HepG2 (cell line): Measurements from ENCODE around the gene ZCCHC8. TPM values are rescaled to one million over a fixed set of nuclear protein-coding genes. Genes with fewer than 3 reads are reported as not detected.

Experiments used
- DR1 ChIP-seq: sonication (generic); formaldehyde crosslinking; IDR thresholded peaks from 2 replicates; pipeline ENCODE4 v1.8.0; 2021; ENCODE audit warnings: mild to moderate bottlenecking, missing genetic modification reagents, inconsistent platforms
- ELF3 ChIP-seq: IDR thresholded peaks from 2 replicates; pipeline ENCODE4 v1.6.1; 2016; ENCODE audit warnings: missing genetic modification reagents, missing compliant biosample characterization
- GATAD2A ChIP-seq: IDR thresholded peaks from 2 replicates; pipeline ENCODE4 v1.6.1; 2016
- GMEB1 ChIP-seq: sonication (generic); formaldehyde crosslinking; IDR thresholded peaks from 2 replicates; pipeline ENCODE4 v1.5.1; 2020; ENCODE audit warnings: missing genetic modification reagents, mild to moderate bottlenecking, borderline replicate concordance
- MIER2 ChIP-seq: IDR thresholded peaks from 2 replicates; pipeline ENCODE4 v1.6.1; 2016; ENCODE audit warnings: missing biosample characterization, missing genetic modification reagents
- POLR2G ChIP-seq: fragments of 200-400 bp; formaldehyde crosslinking; IDR thresholded peaks from 2 replicates; pipeline ENCODE4 v1.6.1; 2018; ENCODE audit warnings: mild to moderate bottlenecking, low read depth, low read length, moderate library complexity
- SIX1 ChIP-seq: sonication (generic); formaldehyde crosslinking; IDR thresholded peaks from 2 replicates; pipeline ENCODE4 v1.4.0; 2020; ENCODE audit warnings: missing genetic modification reagents, borderline replicate concordance
- SMAD1 ChIP-seq: sonication (generic); formaldehyde crosslinking; IDR thresholded peaks from 2 replicates; pipeline ENCODE4 v1.4.0; 2020; ENCODE audit warnings: missing genetic modification reagents, low read depth, mild to moderate bottlenecking, borderline replicate concordance
- THYN1 ChIP-seq: sonication (generic); formaldehyde crosslinking; IDR thresholded peaks from 2 replicates; pipeline ENCODE4 v1.8.1; 2023; ENCODE audit warnings: low read depth, mild to moderate bottlenecking, moderate library complexity, missing genetic modification reagents, borderline replicate concordance
- ZFP90 ChIP-seq: sonication (generic); formaldehyde crosslinking; IDR thresholded peaks from 2 replicates; pipeline ENCODE4 v1.8.0; 2022; ENCODE audit warnings: missing genetic modification reagents, mild to moderate bottlenecking, inconsistent platforms, borderline replicate concordance
- ZNF816 ChIP-seq: sonication (generic); formaldehyde crosslinking; IDR thresholded peaks from 2 replicates; pipeline ENCODE4 v1.8.0; 2022; ENCODE audit warnings: missing genetic modification reagents, mild to moderate bottlenecking, borderline replicate concordance
- ZNF878 ChIP-seq: sonication (generic); formaldehyde crosslinking; IDR thresholded peaks from 2 replicates; pipeline ENCODE4 v1.8.1; 2023; ENCODE audit warnings: mild to moderate bottlenecking, missing genetic modification reagents, moderate library complexity
- polyA plus RNA-seq, 8 experiments: library from polyadenylated mRNA; depleted of rRNA in 3 of 8; stranded (reverse) in 7 of 8; unstranded in 1 of 8; fragments of >200 nt; fragmentation: Illumina TruSeq in 4 of 8; extraction: Trizol in 4 of 8; gene quantifications; 2 replicates each; pipeline versions ENCODE4 v1.2.1 to v1.2.3, GENCODE V29; 2011 to 2016; ENCODE audit warnings: low read depth in 4 of 8, missing spikeins in 1 of 8, mixed read lengths in 1 of 8; ENCODE audit not compliant: insufficient read depth in 1 of 8
- total RNA-seq, 5 experiments: library from RNA; depleted of rRNA; stranded (reverse); fragments of >200 nt; fragmentation: Illumina TruSeq; extraction: Trizol; gene quantifications; 2 replicates each; pipeline ENCODE4 v1.2.3, GENCODE V29; 2016; ENCODE audit warnings: low read depth in 1 of 5
- TF ChIP-seq, protein P1 (sequence below): sonication (generic); formaldehyde crosslinking; IDR thresholded peaks from 2 replicates; pipeline ENCODE4 v1.5.1; 2020; ENCODE audit warnings: mild to moderate bottlenecking, missing genetic modification reagents, moderate library complexity
- TF ChIP-seq, protein P2 (sequence below): IDR thresholded peaks from 2 replicates; pipeline ENCODE4 v1.6.1; 2016; ENCODE audit warnings: control low read depth
- TF ChIP-seq, protein P3 (sequence below): sonication (generic); formaldehyde crosslinking; IDR thresholded peaks from 2 replicates; pipeline ENCODE4 v1.4.0; 2020; ENCODE audit warnings: missing genetic modification reagents, borderline replicate concordance
- TF ChIP-seq, protein P4 (sequence below): IDR thresholded peaks from 2 replicates; pipeline ENCODE4 v1.6.1; 2012; ENCODE audit warnings: inconsistent platforms

Gene ZCCHC8
- total and polyA plus RNA-seq, 2 of the 13 experiments (the other 11 are each of a cell fraction or from before 2014, with no cell fraction given) = 18.6 to 20.9 TPM

- TF ChIP-seq GMEB1 (CRISPR knock-in tag) = 0 out of 2 replicates have a peak, but pooled peaks have one; percentile 7
- no peak for TF ChIP-seq THYN1 (CRISPR knock-in tag)
- TF ChIP-seq, protein P1, sequence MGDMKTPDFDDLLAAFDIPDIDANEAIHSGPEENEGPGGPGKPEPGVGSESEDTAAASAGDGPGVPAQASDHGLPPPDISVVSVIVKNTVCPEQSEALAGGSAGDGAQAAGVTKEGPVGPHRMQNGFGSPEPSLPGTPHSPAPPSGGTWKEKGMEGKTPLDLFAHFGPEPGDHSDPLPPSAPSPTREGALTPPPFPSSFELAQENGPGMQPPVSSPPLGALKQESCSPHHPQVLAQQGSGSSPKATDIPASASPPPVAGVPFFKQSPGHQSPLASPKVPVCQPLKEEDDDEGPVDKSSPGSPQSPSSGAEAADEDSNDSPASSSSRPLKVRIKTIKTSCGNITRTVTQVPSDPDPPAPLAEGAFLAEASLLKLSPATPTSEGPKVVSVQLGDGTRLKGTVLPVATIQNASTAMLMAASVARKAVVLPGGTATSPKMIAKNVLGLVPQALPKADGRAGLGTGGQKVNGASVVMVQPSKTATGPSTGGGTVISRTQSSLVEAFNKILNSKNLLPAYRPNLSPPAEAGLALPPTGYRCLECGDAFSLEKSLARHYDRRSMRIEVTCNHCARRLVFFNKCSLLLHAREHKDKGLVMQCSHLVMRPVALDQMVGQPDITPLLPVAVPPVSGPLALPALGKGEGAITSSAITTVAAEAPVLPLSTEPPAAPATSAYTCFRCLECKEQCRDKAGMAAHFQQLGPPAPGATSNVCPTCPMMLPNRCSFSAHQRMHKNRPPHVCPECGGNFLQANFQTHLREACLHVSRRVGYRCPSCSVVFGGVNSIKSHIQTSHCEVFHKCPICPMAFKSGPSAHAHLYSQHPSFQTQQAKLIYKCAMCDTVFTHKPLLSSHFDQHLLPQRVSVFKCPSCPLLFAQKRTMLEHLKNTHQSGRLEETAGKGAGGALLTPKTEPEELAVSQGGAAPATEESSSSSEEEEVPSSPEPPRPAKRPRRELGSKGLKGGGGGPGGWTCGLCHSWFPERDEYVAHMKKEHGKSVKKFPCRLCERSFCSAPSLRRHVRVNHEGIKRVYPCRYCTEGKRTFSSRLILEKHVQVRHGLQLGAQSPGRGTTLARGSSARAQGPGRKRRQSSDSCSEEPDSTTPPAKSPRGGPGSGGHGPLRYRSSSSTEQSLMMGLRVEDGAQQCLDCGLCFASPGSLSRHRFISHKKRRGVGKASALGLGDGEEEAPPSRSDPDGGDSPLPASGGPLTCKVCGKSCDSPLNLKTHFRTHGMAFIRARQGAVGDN (CRISPR knock-in tag) = peak; percentile 46
- 0 out of 2 replicates have a peak, but pooled peaks have one; percentile 3 for TF ChIP-seq GATAD2A (CRISPR knock-in tag)
- TF ChIP-seq, protein P2, sequence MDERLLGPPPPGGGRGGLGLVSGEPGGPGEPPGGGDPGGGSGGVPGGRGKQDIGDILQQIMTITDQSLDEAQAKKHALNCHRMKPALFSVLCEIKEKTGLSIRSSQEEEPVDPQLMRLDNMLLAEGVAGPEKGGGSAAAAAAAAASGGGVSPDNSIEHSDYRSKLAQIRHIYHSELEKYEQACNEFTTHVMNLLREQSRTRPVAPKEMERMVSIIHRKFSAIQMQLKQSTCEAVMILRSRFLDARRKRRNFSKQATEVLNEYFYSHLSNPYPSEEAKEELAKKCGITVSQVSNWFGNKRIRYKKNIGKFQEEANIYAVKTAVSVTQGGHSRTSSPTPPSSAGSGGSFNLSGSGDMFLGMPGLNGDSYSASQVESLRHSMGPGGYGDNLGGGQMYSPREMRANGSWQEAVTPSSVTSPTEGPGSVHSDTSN (CRISPR knock-in tag) = peak; percentile 55; the same call in 1 of the 2 replicates
- TF ChIP-seq ZFP90 = no peak
- TF ChIP-seq ELF3 (CRISPR knock-in tag) = peak; percentile 16; the same call in 1 of the 2 replicates
- TF ChIP-seq, protein P3, sequence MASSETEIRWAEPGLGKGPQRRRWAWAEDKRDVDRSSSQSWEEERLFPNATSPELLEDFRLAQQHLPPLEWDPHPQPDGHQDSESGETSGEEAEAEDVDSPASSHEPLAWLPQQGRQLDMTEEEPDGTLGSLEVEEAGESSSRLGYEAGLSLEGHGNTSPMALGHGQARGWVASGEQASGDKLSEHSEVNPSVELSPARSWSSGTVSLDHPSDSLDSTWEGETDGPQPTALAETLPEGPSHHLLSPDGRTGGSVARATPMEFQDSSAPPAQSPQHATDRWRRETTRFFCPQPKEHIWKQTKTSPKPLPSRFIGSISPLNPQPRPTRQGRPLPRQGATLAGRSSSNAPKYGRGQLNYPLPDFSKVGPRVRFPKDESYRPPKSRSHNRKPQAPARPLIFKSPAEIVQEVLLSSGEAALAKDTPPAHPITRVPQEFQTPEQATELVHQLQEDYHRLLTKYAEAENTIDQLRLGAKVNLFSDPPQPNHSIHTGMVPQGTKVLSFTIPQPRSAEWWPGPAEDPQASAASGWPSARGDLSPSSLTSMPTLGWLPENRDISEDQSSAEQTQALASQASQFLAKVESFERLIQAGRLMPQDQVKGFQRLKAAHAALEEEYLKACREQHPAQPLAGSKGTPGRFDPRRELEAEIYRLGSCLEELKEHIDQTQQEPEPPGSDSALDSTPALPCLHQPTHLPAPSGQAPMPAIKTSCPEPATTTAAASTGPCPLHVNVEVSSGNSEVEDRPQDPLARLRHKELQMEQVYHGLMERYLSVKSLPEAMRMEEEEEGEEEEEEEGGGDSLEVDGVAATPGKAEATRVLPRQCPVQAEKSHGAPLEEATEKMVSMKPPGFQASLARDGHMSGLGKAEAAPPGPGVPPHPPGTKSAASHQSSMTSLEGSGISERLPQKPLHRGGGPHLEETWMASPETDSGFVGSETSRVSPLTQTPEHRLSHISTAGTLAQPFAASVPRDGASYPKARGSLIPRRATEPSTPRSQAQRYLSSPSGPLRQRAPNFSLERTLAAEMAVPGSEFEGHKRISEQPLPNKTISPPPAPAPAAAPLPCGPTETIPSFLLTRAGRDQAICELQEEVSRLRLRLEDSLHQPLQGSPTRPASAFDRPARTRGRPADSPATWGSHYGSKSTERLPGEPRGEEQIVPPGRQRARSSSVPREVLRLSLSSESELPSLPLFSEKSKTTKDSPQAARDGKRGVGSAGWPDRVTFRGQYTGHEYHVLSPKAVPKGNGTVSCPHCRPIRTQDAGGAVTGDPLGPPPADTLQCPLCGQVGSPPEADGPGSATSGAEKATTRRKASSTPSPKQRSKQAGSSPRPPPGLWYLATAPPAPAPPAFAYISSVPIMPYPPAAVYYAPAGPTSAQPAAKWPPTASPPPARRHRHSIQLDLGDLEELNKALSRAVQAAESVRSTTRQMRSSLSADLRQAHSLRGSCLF (CRISPR knock-in tag) = no peak
- TF ChIP-seq ZNF878 = no peak
- 0 out of 2 replicates have a peak, but pooled peaks have one; percentile 23 for TF ChIP-seq SIX1 (CRISPR knock-in tag)
- no peak for TF ChIP-seq DR1 (CRISPR knock-in tag)
- TF ChIP-seq, protein P4, sequence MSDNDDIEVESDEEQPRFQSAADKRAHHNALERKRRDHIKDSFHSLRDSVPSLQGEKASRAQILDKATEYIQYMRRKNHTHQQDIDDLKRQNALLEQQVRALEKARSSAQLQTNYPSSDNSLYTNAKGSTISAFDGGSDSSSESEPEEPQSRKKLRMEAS = 0 out of 2 replicates have a peak, but pooled peaks have one; percentile 21
- TF ChIP-seq POLR2G = 0 out of 2 replicates have a peak, but pooled peaks have one; percentile 22
- TF ChIP-seq SMAD1 (CRISPR knock-in tag) = no peak
- TF ChIP-seq ZNF816 = no peak
- no peak for TF ChIP-seq MIER2 (CRISPR knock-in tag)
These were observed 13.8 kb downstream of the ZCCHC8 start (continued) for GRCh38 chr12:122486805-122487426.
